Liver (tissue), 9 donors: ENCODE measurements around the gene CAMK2B. TPM values are rescaled to one million over a fixed set of nuclear protein-coding genes. Genes with fewer than 3 reads are reported as not detected.

Source experiments
- DNase-seq: peaks from one replicate; pipeline ENCODE4 v3.0.0-alpha.2; 2017; ENCODE audit warnings: low spot score
- H3K27ac ChIP-seq, 2 donors: one replicate each; pipeline ENCODE4 v1.7.0; 2013; ENCODE audit warnings: inconsistent platforms in 2 of 2, low read length in 2 of 2, control low read depth in 1 of 2, low read depth in 1 of 2, mild to moderate bottlenecking in 1 of 2
- H3K27me3 ChIP-seq, 4 donors: one replicate each; pipeline versions ENCODE4 v1.6.1 to v1.7.0; 2013; ENCODE audit warnings: low read length in 3 of 4, inconsistent platforms in 1 of 4, mild to moderate bottlenecking in 1 of 4, moderate library complexity in 1 of 4; ENCODE audit not compliant: control insufficient read depth in 4 of 4, insufficient read depth in 4 of 4
- H3K36me3 ChIP-seq, 4 donors: one replicate each; pipeline versions ENCODE4 v1.6.1 to v1.7.0; 2013; ENCODE audit warnings: low read length in 3 of 4, mild to moderate bottlenecking in 3 of 4, low read depth in 1 of 4, moderate library complexity in 1 of 4; ENCODE audit not compliant: control insufficient read depth in 4 of 4, insufficient read depth in 3 of 4
- H3K4me1 ChIP-seq, 4 donors: one replicate each; pipeline versions ENCODE4 v1.6.1 to v1.7.0; 2013; ENCODE audit warnings: low read length in 3 of 4, mild to moderate bottlenecking in 3 of 4, moderate library complexity in 1 of 4; ENCODE audit not compliant: control insufficient read depth in 4 of 4, insufficient read depth in 4 of 4
- H3K4me3 ChIP-seq, 3 donors: one replicate each; pipeline versions ENCODE4 v1.6.1 to v1.7.0; 2013; ENCODE audit warnings: low read length in 3 of 3, control low read depth in 1 of 3, low read depth in 1 of 3, mild to moderate bottlenecking in 1 of 3
- H3K9ac ChIP-seq, 2 donors: one replicate each; pipeline ENCODE4 v1.7.0; 2013; ENCODE audit warnings: low read length in 2 of 2, mild to moderate bottlenecking in 2 of 2, moderate library complexity in 2 of 2, control low read depth in 1 of 2, low read depth in 1 of 2
- H3K9me3 ChIP-seq, 4 donors: one replicate each; pipeline versions ENCODE4 v1.6.1 to v1.7.0; 2013; ENCODE audit warnings: low read length in 3 of 4; ENCODE audit not compliant: control insufficient read depth in 4 of 4
- ATF3 ChIP-seq: IDR thresholded peaks from 2 replicates; pipeline ENCODE4 v1.6.1; 2016; ENCODE audit warnings: antibody characterized with exemption
- CTCF ChIP-seq: fragments of 150-350 bp; IDR thresholded peaks from 2 replicates; pipeline ENCODE4 v1.5.1; 2017; ENCODE audit warnings: improper control_type of control experiment, low read depth, low read length; ENCODE audit not compliant: missing input control
- EGR1 ChIP-seq, 2 donors: IDR thresholded peaks; 2 replicates each; pipeline ENCODE4 v1.6.1; 2016 to 2018; ENCODE audit warnings: antibody characterized with exemption in 2 of 2, low read depth in 2 of 2
- FOXA1 ChIP-seq: IDR thresholded peaks from 2 replicates; pipeline ENCODE4 v1.6.1; 2016; ENCODE audit warnings: antibody characterized with exemption
- GABPA ChIP-seq, 2 donors: IDR thresholded peaks in 1 of 2; conservative IDR thresholded peaks in 1 of 2; 2 replicates each; pipeline ENCODE4 v1.6.1; 2016; ENCODE audit warnings: antibody characterized with exemption in 2 of 2, mild to moderate bottlenecking in 1 of 2, moderate library complexity in 1 of 2
- HNF4A ChIP-seq, 2 donors: conservative IDR thresholded peaks; 2 replicates each; pipeline ENCODE4 v1.6.1; 2016; ENCODE audit warnings: antibody characterized with exemption in 2 of 2, mild to moderate bottlenecking in 2 of 2
- HNF4G ChIP-seq: IDR thresholded peaks from 2 replicates; pipeline ENCODE4 v1.6.1; 2016; ENCODE audit warnings: antibody characterized with exemption
- RXRA ChIP-seq, 2 donors: IDR thresholded peaks; 2 replicates each; pipeline ENCODE4 v1.6.1; 2017 to 2018; ENCODE audit warnings: antibody characterized with exemption in 2 of 2, mild to moderate bottlenecking in 1 of 2
- SP1 ChIP-seq: IDR thresholded peaks from 2 replicates; pipeline ENCODE4 v1.6.1; 2018; ENCODE audit warnings: antibody characterized with exemption, mild to moderate bottlenecking
- TAF1 ChIP-seq: conservative IDR thresholded peaks from 2 replicates; pipeline ENCODE4 v1.6.1; 2016; ENCODE audit warnings: antibody characterized with exemption, mild to moderate bottlenecking
- ZBTB33 ChIP-seq: IDR thresholded peaks from 2 replicates; pipeline ENCODE4 v1.6.1; 2016; ENCODE audit warnings: antibody characterized with exemption
- WGBS: extraction: QIAGEN DNeasy Blood & Tissue Kit; methylation state at CpG from one replicate; pipeline ENCODE4 v1.1.7; 2013; 5-methylcytosine and 5-hydroxymethylcytosine counted together
- polyA plus RNA-seq, 2 donors: library from polyadenylated mRNA; stranded (reverse) in 1 of 2; unstranded in 1 of 2; fragments of 200-250 nt in 1 of 2; fragments of >200 nt in 1 of 2; fragmentation: Nextera tagmentation in 1 of 2; extraction: Ambion mirVana in 1 of 2; gene quantifications; one replicate each; pipeline versions ENCODE4 v1.2.1 to v1.2.3, GENCODE V29; 2013 to 2015
- total RNA-seq, 2 donors: library from RNA; depleted of rRNA; stranded (reverse); fragments of >200 nt; gene quantifications; one replicate each; pipeline ENCODE4 v1.2.3, GENCODE V29; 2014
- TF ChIP-seq, protein P1 (sequence below): IDR thresholded peaks from 2 replicates; pipeline ENCODE4 v1.6.1; 2016; ENCODE audit warnings: antibody characterized with exemption, mild to moderate bottlenecking
- donor health status: healthy.
- donor health status: healthy.
- donor health status: healthy.
- donor health status: healthy.
- donor health status: healthy.

Gene CAMK2B
- total and polyA plus RNA-seq, 4 donors = 2.1 to 3.3 (median 2.2) TPM; not detected in 1

DNA sequence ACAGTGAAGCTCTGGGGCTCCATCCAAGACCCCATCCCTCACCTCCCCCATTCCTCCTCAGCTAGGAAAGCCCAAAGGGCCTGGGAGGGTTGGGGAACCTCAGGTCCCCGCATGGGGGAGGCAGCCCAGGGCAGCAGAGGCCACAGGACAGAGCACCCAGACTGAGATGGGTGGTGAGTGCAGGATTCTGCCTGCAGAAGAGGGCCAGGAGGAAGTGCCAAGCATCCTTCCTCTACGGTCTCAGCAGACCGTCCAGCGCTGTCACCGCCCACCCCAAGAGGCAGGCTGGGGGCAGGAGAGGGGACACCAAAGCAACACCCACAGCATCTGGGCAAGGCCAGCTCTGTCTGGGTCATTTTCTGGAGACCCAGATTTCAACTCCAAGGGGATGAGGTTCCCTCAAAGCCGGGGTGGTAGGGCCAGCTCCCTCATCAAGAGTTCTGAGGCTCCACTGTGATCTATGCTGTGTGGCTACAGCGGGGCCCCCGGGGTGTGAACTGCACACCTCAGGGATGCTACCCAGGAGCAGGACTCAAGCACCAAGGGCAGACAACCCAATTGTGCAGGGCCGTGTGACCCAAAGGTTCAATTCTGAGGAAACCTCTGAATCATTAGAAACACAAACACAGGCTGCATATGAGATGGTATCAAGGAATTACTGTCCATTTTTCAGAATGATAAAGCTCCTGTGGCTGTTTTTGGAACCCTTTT lies 46.8 kb downstream of the CAMK2B start (continued):
- no peak for TF ChIP-seq CTCF
- no peak for TF ChIP-seq HNF4G
- no peak for TF ChIP-seq RXRA (IDR thresholded peaks at IDR 0.05)
- TF ChIP-seq EGR1 (IDR thresholded peaks at IDR 0.05; ENCODE audit: low read depth in 2 of 2) = no peak
- TF ChIP-seq FOXA1 = no peak
- no peak for TF ChIP-seq GABPA (IDR thresholded peaks at IDR 0.05 in 1 of 2, conservative IDR thresholded peaks at IDR 0.05 in 1 of 2)

DNA sequence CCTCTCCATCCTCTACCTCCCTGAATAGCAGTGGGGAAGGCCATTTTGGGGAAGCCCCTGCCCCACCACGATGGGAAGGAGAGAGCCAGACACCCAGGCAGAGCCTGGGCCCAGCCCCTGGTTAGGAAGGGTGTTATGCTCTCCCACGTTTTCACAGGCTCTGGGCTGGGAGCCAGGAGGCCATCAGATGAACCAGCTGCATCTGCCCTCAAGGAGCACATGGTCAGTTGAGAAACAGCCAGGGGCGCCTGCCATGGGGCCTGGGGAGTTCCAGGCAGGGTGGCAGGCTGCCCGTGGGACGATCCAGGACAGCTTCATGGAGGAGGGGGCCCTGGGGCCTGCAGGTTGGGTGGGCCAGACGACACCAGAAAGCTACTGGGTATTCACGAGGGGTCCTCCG lies 47.5 kb downstream of the CAMK2B start:
- H3K36me3 ChIP-seq = no peaks in the 10 kb centered on the region
- no peak overlapping the region for H3K27ac ChIP-seq
- TF ChIP-seq EGR1 (IDR thresholded peaks at IDR 0.05; ENCODE audit: low read depth in 2 of 2) = no peak
- no peak for TF ChIP-seq ZBTB33
- TF ChIP-seq HNF4A (conservative IDR thresholded peaks at IDR 0.05) = no peak
- TF ChIP-seq, protein P1, sequence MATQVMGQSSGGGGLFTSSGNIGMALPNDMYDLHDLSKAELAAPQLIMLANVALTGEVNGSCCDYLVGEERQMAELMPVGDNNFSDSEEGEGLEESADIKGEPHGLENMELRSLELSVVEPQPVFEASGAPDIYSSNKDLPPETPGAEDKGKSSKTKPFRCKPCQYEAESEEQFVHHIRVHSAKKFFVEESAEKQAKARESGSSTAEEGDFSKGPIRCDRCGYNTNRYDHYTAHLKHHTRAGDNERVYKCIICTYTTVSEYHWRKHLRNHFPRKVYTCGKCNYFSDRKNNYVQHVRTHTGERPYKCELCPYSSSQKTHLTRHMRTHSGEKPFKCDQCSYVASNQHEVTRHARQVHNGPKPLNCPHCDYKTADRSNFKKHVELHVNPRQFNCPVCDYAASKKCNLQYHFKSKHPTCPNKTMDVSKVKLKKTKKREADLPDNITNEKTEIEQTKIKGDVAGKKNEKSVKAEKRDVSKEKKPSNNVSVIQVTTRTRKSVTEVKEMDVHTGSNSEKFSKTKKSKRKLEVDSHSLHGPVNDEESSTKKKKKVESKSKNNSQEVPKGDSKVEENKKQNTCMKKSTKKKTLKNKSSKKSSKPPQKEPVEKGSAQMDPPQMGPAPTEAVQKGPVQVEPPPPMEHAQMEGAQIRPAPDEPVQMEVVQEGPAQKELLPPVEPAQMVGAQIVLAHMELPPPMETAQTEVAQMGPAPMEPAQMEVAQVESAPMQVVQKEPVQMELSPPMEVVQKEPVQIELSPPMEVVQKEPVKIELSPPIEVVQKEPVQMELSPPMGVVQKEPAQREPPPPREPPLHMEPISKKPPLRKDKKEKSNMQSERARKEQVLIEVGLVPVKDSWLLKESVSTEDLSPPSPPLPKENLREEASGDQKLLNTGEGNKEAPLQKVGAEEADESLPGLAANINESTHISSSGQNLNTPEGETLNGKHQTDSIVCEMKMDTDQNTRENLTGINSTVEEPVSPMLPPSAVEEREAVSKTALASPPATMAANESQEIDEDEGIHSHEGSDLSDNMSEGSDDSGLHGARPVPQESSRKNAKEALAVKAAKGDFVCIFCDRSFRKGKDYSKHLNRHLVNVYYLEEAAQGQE = no peak
- TF ChIP-seq ATF3 = no peak
- no peak for TF ChIP-seq SP1
- TF ChIP-seq GABPA (IDR thresholded peaks at IDR 0.05 in 1 of 2, conservative IDR thresholded peaks at IDR 0.05 in 1 of 2) = no peak
- TF ChIP-seq FOXA1 = no peak
- TF ChIP-seq RXRA (IDR thresholded peaks at IDR 0.05) = no peak
- no peak for TF ChIP-seq CTCF
- TF ChIP-seq TAF1 = no peak
- H3K27me3 ChIP-seq = no peaks in the 10 kb centered on the region
- no peaks in the 10 kb centered on the region for H3K4me1 ChIP-seq
- no peak overlapping the region for H3K4me3 ChIP-seq
- H3K9me3 ChIP-seq = no peaks in the 10 kb centered on the region
- WGBS = 81% methylated on average over 8 of the region's 8 CpGs
- DNase-seq = no peak
- no peak overlapping the region for H3K9ac ChIP-seq
